ENCODE data around the gene TUBB1. TPM values are rescaled to one million over a fixed set of nuclear protein-coding genes. Genes with fewer than 3 reads are reported as not detected.
"Not testable (repeated sequence)": the region's sequence is repeated elsewhere in the genome, so short reads cannot be mapped to it uniquely, and the experiment has no call there.

Gene TUBB1
- total and polyA plus RNA-seq, 12 donors = 0.07 to 1.3 (median 0.13) TPM; not detected in 5

- 95 to 98% (median 97%) methylated on average over 3 of the region's 3 CpGs for WGBS, 4 donors
- H3K4me3 ChIP-seq = no peak overlapping the region
- no peak for TF ChIP-seq CTCF (IDR thresholded peaks at IDR 0.05)
- TF ChIP-seq POLR2A (IDR thresholded peaks at IDR 0.05) = no peak
- no peaks in the 10 kb centered on the region for H3K9me3 ChIP-seq (replicated peaks in 1 of 3)
- intact Hi-C loops (cut with DNase I) = loop anchor here in 1 of 2 donors (10.0 kb wide), 1 partner anchor 51 kb away; the partner anchor contains the start of gene NELFCD
- no peak for DNase-seq
- H3K27ac ChIP-seq = no peak overlapping the region
- no peaks in the 10 kb centered on the region for H3K27me3 ChIP-seq
- peaks cover 0 to 49% of the 10 kb centered on the region in 2 donors for H3K36me3 ChIP-seq (replicated peaks in 1 of 2)
- H3K4me1 ChIP-seq (replicated peaks in 1 of 2) = peaks cover 8 to 34% of the 10 kb centered on the region in 2 donors
Observed at GRCh38 chr20:59035381-59035780, 16.2 kb downstream of the TUBB1 start.

- DNase-seq = no peak
- H3K4me3 ChIP-seq = no peak overlapping the region
- TF ChIP-seq POLR2A (IDR thresholded peaks at IDR 0.05) (no peak), CTCF (IDR thresholded peaks at IDR 0.05) (no peak)
- intact Hi-C loops (cut with DNase I) = loop anchor here in 1 of 2 donors (10.0 kb wide), 1 partner anchor 53 kb away; the partner anchor contains the start of gene NELFCD
- WGBS, 4 donors = 91 to 94% (median 94%) methylated on average over 12 of the region's 12 CpGs
- H3K36me3 ChIP-seq (replicated peaks in 1 of 2) = peaks cover 0 to 49% of the 10 kb centered on the region in 2 donors
- no peak overlapping the region for H3K27ac ChIP-seq
- H3K4me1 ChIP-seq (replicated peaks in 1 of 2) = peaks cover 13 to 39% of the 10 kb centered on the region in 2 donors
- H3K27me3 ChIP-seq = no peaks in the 10 kb centered on the region
- no peaks in the 10 kb centered on the region for H3K9me3 ChIP-seq (replicated peaks in 1 of 3)
Observed at GRCh38 chr20:59037386-59037785, 18.2 kb downstream of the TUBB1 start.

- intact Hi-C loops (cut with DNase I) = loop anchor here in 1 of 2 donors (10.0 kb wide), 1 partner anchor 54 kb away; the partner anchor contains the start of gene NELFCD
- H3K4me1 ChIP-seq (replicated peaks in 1 of 2) = peaks cover 17 to 36% of the 10 kb centered on the region in 2 donors
- H3K27me3 ChIP-seq = no peaks in the 10 kb centered on the region
- 63 to 84% (median 80%) methylated on average over 1 of the region's 1 CpG for WGBS, 4 donors
- TF ChIP-seq POLR2A (IDR thresholded peaks at IDR 0.05) (no peak), CTCF (IDR thresholded peaks at IDR 0.05) (no peak)
- H3K4me3 ChIP-seq = no peak overlapping the region
- H3K36me3 ChIP-seq (replicated peaks in 1 of 2) = peaks cover 0 to 42% of the 10 kb centered on the region in 2 donors
- DNase-seq = no peak
- no peak overlapping the region for H3K27ac ChIP-seq
- no peaks in the 10 kb centered on the region for H3K9me3 ChIP-seq (replicated peaks in 1 of 3)
Observed at GRCh38 chr20:59039233-59039632, 20.0 kb downstream of the TUBB1 start.

GRCh38 chr20:59040667-59041066 lies 21.4 kb downstream of the TUBB1 start:
- peaks cover 0 to 27% of the 10 kb centered on the region in 2 donors for H3K36me3 ChIP-seq (replicated peaks in 1 of 2)
- peaks cover 17 to 36% of the 10 kb centered on the region in 2 donors for H3K4me1 ChIP-seq (replicated peaks in 1 of 2)
- no peaks in the 10 kb centered on the region for H3K9me3 ChIP-seq (replicated peaks in 1 of 3)
- intact Hi-C loops (cut with DNase I) = loop anchor here in 1 of 2 donors (10.0 kb wide), 1 partner anchor 166 kb away; no protein-coding TSS in a partner anchor
- H3K27ac ChIP-seq = no peak overlapping the region
- no peak for DNase-seq
- 88 to 93% (median 91%) methylated on average over 5 of the region's 5 CpGs for WGBS, 4 donors
- H3K4me3 ChIP-seq = no peak overlapping the region
- no peak for TF ChIP-seq CTCF (IDR thresholded peaks at IDR 0.05)
- no peak for TF ChIP-seq POLR2A (IDR thresholded peaks at IDR 0.05)
- no peaks in the 10 kb centered on the region for H3K27me3 ChIP-seq

- not testable (repeated sequence) for DNase-seq; H3K9me3 ChIP-seq (replicated peaks in 1 of 3); H3K27me3 ChIP-seq
- peaks cover 17 to 36% of the 10 kb centered on the region in 2 donors for H3K4me1 ChIP-seq (replicated peaks in 1 of 2)
- H3K27ac ChIP-seq = peak overlapping the region in 3 of 5 donors; percentile 78 to 95 (median 82)
- H3K36me3 ChIP-seq (replicated peaks in 1 of 2) = peaks cover 0 to 19% of the 10 kb centered on the region in 2 donors
- H3K4me3 ChIP-seq = peak overlapping the region in 1 of 4 donors; percentile 95
- intact Hi-C loops (cut with DNase I) = loop anchor here in 1 of 2 donors (10.0 kb wide), 1 partner anchor 167 kb away; no protein-coding TSS in a partner anchor
- 87 to 94% (median 92%) methylated on average over 16 of the region's 16 CpGs for WGBS, 4 donors
Observed at GRCh38 chr20:59041487-59041886, 22.3 kb downstream of the TUBB1 start.
